HL-60 (cell line): ENCODE data around the gene AXIN1.

Experiments
- POLR2AphosphoS5 ChIP-seq: IDR thresholded peaks from 2 replicates; pipeline ENCODE4 v1.6.1; 2012; ENCODE audit warnings: low read depth
- TF ChIP-seq, protein P1 (sequence below): IDR thresholded peaks from one replicate; pipeline ENCODE4 v1.5.1; 2011; ENCODE audit warnings: low read length, control low read depth, inconsistent platforms; ENCODE audit not compliant: insufficient read depth
- TF ChIP-seq, protein P2 (sequence below): IDR thresholded peaks from 2 replicates; pipeline ENCODE4 v1.6.1; 2012; ENCODE audit warnings: low read depth; ENCODE audit not compliant: insufficient replicate concordance

- no peak for TF ChIP-seq POLR2AphosphoS5
- TF ChIP-seq, protein P1, sequence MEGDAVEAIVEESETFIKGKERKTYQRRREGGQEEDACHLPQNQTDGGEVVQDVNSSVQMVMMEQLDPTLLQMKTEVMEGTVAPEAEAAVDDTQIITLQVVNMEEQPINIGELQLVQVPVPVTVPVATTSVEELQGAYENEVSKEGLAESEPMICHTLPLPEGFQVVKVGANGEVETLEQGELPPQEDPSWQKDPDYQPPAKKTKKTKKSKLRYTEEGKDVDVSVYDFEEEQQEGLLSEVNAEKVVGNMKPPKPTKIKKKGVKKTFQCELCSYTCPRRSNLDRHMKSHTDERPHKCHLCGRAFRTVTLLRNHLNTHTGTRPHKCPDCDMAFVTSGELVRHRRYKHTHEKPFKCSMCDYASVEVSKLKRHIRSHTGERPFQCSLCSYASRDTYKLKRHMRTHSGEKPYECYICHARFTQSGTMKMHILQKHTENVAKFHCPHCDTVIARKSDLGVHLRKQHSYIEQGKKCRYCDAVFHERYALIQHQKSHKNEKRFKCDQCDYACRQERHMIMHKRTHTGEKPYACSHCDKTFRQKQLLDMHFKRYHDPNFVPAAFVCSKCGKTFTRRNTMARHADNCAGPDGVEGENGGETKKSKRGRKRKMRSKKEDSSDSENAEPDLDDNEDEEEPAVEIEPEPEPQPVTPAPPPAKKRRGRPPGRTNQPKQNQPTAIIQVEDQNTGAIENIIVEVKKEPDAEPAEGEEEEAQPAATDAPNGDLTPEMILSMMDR = no peak
- TF ChIP-seq, protein P2, sequence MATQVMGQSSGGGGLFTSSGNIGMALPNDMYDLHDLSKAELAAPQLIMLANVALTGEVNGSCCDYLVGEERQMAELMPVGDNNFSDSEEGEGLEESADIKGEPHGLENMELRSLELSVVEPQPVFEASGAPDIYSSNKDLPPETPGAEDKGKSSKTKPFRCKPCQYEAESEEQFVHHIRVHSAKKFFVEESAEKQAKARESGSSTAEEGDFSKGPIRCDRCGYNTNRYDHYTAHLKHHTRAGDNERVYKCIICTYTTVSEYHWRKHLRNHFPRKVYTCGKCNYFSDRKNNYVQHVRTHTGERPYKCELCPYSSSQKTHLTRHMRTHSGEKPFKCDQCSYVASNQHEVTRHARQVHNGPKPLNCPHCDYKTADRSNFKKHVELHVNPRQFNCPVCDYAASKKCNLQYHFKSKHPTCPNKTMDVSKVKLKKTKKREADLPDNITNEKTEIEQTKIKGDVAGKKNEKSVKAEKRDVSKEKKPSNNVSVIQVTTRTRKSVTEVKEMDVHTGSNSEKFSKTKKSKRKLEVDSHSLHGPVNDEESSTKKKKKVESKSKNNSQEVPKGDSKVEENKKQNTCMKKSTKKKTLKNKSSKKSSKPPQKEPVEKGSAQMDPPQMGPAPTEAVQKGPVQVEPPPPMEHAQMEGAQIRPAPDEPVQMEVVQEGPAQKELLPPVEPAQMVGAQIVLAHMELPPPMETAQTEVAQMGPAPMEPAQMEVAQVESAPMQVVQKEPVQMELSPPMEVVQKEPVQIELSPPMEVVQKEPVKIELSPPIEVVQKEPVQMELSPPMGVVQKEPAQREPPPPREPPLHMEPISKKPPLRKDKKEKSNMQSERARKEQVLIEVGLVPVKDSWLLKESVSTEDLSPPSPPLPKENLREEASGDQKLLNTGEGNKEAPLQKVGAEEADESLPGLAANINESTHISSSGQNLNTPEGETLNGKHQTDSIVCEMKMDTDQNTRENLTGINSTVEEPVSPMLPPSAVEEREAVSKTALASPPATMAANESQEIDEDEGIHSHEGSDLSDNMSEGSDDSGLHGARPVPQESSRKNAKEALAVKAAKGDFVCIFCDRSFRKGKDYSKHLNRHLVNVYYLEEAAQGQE = no peak
These were observed 7.6 kb upstream of the AXIN1 start for GRCh38 chr16:359871-360697.
